HG03469 (cell line): ENCODE results near the gene USH1C.

ENCODE experiments used
- ATAC-seq: cut with Tn5 transposase; IDR thresholded peaks from one replicate; pipeline ENCODE4 v1.9.1; 2021; ENCODE audit warnings: mild to moderate bottlenecking, moderate library complexity, moderate number of reproducible peaks; ENCODE audit not compliant: unreplicated experiment

Gene USH1C

DNA sequence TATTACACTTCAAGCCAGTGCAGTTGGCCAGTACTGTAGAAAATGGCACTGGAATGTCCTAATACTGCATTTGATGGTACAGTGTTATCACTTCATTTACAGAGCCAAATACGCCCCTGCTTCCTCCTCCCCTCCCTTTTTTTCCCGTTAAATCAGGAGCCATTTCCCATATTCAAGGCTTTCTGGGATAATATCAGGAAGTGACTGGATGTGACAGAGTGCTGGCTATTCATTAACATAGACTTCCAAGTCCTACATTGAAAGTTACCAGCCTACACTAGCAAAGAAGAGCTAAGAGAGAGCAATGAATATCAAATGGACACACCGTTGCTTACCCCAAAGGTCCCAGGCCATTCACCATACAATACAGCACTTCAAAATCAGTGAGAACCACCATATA lies 35.4 kb downstream of the USH1C start:
- ATAC-seq = no peak

GRCh38 chr11:17508306-17508705 lies 35.9 kb downstream of the USH1C start:
- ATAC-seq = no peak

DNA sequence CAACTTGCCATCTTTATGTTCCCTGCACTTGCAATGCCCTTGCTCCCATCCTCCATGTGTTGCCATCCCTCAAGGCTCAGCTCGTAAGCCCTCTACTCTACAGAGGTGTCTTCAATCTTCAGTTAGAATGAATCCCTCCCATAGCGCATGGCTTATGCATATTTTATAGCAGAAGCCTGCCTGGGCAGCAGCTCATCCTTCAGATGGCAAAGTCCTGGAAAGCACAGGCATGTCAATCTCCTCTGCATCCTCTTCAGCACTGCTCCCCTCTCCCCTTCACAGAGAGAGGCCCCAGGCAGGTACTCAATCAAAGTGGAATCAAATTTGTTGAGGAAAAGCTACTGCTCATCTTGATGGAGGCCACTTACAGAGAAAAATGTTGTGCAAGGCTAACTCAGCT lies 36.4 kb downstream of the USH1C start:
- ATAC-seq = no peak

DNA sequence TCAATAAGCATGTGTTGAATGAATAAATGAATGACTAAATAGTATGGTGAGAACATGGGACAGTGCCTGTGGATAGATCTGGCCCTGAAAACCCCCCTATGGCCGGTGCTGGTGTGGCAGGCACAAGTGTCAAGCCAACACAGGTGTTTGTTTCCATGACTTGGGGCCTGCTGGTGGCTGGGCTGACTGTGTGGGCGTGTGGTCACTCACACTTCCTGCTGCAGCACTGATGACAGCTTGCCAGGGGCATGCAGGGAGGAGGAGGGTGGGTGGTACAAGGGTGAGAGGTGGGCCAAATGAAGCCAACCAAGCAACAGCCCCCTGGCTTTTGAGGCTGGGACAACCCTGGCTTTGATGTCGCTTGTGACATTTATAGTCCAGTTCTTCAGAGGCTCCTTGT lies 37.3 kb downstream of the USH1C start:
- no peak for ATAC-seq

DNA sequence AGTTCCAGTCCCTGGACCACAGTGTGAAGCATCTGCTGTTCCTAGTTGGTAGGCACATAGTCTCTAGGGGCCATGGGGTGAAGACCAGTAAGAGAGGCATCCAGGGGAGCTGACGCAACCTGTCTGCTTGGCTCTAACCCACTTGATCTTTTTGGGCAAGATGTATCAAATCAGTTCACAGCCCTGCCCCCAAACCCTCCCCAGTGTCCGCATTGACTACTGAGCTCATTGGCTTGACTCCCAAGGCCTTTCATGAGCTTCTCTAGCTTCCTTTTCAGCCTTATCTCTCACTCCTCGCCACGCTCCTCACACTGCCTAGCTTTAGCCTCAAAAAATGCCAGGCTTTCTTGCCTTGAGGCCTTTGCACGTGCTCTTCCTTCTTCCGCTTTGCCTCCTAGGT lies 37.9 kb downstream of the USH1C start:
- no peak for ATAC-seq

GRCh38 chr11:17505146-17505545 lies 39.1 kb downstream of the USH1C start:
- ATAC-seq = no peak

DNA sequence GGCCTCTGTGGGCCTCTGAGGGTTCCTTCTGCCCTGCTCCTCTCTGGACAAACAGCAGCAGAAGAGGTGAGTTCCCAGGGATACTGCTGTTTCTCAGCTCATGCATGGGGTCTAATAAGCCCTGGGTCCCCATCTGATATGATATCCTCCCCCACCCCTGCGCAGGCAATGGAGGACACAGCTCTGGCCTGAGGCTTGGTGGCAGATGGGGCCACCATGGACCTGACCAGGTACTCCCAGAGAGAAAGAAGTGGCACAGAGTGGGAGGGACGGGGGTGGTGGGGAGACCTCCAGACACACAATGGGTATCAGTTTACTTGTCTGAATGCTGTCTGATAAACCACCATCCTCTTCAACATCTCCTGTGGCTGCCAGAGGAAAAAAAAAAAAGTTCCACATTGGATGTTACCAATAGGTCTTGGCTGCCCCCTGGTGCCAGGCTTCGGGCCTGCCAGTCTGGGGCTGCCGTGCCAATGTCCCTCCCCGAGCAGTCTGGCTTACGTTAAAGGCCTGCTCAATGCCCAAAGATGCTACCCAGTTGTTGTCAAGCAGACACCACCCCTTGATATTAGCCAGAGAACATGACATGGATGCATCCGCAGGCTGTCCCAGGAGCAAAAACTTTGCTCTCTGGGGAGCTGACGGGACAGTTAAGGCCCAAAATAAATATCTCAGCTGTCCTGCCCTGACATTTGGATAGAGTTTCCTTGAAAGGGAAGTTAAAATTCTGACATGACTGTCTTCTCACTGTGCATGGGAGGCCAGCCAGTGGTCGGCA lies 39.7 kb downstream of the USH1C start:
- ATAC-seq = no peak

GRCh38 chr11:17502630-17503029 lies 41.6 kb downstream of the USH1C start:
- no peak for ATAC-seq

DNA sequence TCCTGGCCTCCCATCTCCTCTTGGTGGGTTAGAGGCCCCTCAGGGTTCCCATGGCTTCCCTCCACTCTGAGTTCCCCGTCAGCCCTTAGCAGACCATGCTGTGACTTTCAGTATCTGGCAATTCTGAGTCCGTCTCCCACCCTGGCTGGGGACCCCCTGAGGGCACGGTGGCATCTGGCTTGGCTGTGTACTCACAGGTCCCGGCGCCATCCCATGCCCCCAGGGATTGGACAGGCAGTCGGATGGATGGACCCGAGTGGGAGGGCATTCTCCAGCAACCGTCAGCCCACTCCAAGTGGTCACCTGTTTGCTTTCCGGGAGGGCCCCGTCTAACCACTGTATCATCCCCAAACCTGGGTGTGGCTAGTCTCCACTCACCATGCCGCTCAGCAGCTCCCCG lies 43.5 kb downstream of the USH1C start:
- no peak for ATAC-seq

DNA sequence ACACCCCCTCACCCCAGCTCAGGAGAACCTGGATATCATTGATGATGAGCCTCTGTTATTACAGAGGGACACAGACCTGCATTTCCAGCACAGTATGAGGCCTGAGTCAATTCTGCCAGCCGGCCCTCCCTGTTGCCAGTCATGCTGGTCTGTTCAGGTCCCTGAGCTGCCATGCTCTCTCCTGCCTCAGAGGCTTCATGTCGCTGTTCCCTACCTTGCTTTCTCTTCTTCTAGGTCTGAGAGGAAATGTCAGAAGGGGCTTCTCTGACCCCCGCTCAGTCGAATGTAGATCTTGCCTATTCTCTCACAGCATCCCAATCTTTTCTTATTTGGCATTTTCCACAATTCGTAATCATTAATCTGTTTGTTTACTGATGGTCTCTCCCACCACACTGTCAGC lies 45.7 kb downstream of the USH1C start:
- ATAC-seq = no peak

DNA sequence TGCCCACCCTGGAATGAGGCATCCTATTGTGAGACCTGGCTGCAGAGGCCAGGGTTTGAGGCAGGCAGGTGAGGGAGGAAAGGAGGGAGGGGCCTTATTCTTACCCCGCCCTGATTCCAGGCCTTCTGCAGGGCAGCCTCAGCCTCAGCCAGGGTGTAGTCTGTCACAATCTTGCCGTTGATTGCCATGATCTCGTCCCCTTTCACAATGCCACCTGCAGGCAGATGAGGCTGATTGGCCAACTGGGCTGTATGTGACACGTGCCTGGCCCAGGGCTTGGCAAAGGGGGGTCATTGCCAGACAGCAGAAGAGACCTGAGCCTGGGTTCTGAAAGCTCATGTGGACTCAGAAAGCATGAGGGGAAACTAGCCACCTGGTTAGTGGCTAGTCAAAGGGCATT lies 46.2 kb downstream of the USH1C start:
- no peak for ATAC-seq

DNA sequence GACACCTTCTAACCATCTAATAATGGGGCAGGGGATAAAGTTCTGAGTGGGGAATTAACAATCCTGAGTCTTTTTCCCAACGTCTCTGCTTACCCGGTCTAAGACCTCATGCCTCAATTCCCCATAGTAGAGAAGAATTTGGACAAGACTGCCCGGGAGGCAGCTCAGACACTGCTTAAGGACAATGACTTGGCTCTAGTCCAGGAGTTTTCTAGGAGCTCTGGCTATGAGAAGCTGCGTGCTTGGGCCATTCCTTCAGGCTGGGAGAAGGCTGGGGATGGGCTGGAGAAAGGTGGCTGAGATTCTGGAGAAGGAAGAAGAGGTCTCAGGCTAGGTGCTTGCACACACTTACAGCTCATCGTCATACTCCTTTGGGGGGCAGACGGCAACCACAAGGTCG lies 47.8 kb downstream of the USH1C start:
- no peak for ATAC-seq

- no peak for ATAC-seq
Observed at GRCh38 chr11:17494019-17494418, 50.2 kb downstream of the USH1C start.

- ATAC-seq = no peak
Observed at GRCh38 chr11:17490938-17491337, 53.3 kb downstream of the USH1C start.

DNA sequence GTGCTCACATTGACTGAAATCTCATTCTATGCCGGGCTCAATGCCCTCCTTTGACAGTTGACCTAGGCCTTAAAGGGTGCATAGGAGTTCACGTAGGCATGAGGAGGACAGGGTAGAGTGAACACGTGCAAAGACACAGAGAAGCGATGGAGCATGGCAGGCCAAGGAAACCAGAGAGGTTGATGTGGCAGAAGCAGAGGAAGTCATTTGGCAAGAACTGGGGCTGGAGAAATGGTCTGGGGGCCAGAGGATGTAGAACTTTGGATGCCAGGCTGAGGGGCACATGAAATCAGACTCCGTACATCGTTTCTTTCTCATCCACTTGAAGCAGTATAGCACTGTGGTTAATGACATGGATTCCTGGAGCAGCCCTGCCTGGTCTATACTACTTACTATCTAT lies 54.0 kb downstream of the USH1C start:
- no peak for ATAC-seq

GRCh38 chr11:17489751-17490150 lies 54.5 kb downstream of the USH1C start:
- ATAC-seq = no peak

DNA sequence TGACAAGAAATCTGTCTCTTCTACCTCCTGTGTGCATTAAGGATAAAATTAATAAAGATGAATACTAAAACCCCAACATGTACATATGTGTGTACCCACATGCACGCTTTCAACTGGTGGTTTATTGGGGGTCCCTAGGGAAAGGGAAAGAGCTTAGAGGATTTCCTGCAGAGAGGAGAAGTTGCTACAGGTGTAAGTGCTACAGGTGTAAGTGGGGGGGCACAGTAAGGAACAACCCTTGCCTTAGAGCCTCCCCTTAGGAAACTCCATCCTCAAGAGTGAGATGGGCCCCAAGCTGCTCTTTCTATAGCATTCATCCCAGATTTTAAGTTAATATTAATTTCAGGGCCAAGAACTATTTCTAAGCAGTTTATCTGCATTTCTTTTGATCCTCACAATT lies 55.7 kb downstream of the USH1C start:
- ATAC-seq = no peak

- no peak for ATAC-seq
Observed at GRCh38 chr11:17486646-17487045, 57.6 kb downstream of the USH1C start.

GRCh38 chr11:17483505-17483904 lies 60.7 kb downstream of the USH1C start:
- ATAC-seq = no peak

GRCh38 chr11:17481905-17482304 lies 62.3 kb downstream of the USH1C start:
- ATAC-seq = no peak

GRCh38 chr11:17479284-17480214 lies 64.7 kb downstream of the USH1C start:
- no peak for ATAC-seq

- ATAC-seq = no peak
Observed at GRCh38 chr11:17478070-17478469, 66.1 kb downstream of the USH1C start.
